ENCODE results near the gene FAM83G.
A peak's percentile ranks its signal among the peaks of the same experiment; 100 is the strongest.

The FAM83G gene

DNA sequence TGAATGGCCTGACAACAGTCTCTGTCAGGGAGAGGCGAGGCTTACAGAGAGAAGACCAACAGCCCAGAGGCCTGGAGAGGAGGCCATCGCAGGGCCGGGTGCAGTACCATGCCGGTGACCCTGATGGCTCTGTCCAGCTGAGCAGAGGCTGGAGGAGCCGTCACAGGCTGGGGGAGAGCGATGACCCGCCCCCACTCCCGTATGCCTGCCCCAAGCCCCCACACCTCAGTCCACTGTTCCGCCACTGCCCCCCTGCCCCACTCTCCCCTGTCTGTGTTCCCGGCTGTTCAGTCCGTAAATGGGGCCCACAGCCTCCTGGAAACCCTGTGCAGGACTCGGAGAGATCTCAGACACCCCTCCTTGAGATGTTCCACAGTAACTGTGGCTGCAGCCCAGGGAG is 12.8 kb upstream of the FAM83G start:
- H3K9me3 ChIP-seq (ENCODE audit: control insufficient read depth in 5 of 5, low read length in 5 of 5): no peaks in the 10 kb centered on the region
- H3K4me1 ChIP-seq (ENCODE audit: control insufficient read depth in 5 of 5, insufficient read depth in 5 of 5, low read length in 5 of 5): peaks cover 0 to 6% (median 0%) of the 10 kb centered on the region in 5 donors
- no peak overlapping the region for H3K4me3 ChIP-seq (ENCODE audit: low read depth in 1 of 5, low read length in 5 of 5)
- peak overlapping the region in 1 of 5 donors; percentile 43 for H3K9ac ChIP-seq (ENCODE audit: low read length in 5 of 5)
- no peak overlapping the region for H3K27ac ChIP-seq (ENCODE audit: low read depth, low read length)
- peaks cover 0 to 5% (median 0%) of the 10 kb centered on the region in 5 donors for H3K36me3 ChIP-seq (ENCODE audit: control insufficient read depth in 5 of 5, insufficient read depth in 5 of 5, low read length in 5 of 5)
- H3K27me3 ChIP-seq (ENCODE audit: control insufficient read depth in 5 of 5, insufficient read depth in 4 of 5, low read length in 5 of 5): peaks cover 0 to 20% (median 6%) of the 10 kb centered on the region in 5 donors

GRCh38 chr17:19016881-19017280 is 12.3 kb upstream of the FAM83G start:
- Histone ChIP-seq H3K9me3 (ENCODE audit: control insufficient read depth in 5 of 5, low read length in 5 of 5) (no peaks in the 10 kb centered on the region), H3K36me3 (ENCODE audit: control insufficient read depth in 5 of 5, insufficient read depth in 5 of 5, low read length in 5 of 5) (peaks cover 0 to 5% (median 0%) of the 10 kb centered on the region in 5 donors), H3K4me3 (ENCODE audit: low read depth in 1 of 5, low read length in 5 of 5) (no peak overlapping the region), H3K9ac (ENCODE audit: low read length in 5 of 5) (peak overlapping the region in 1 of 5 donors; percentile 43), H3K27ac (ENCODE audit: low read depth, low read length) (no peak overlapping the region), H3K27me3 (ENCODE audit: control insufficient read depth in 5 of 5, insufficient read depth in 4 of 5, low read length in 5 of 5) (peaks cover 0 to 20% (median 6%) of the 10 kb centered on the region in 5 donors), H3K4me1 (ENCODE audit: control insufficient read depth in 5 of 5, insufficient read depth in 5 of 5, low read length in 5 of 5) (peaks cover 0 to 6% (median 0%) of the 10 kb centered on the region in 5 donors)

- Histone ChIP-seq H3K27ac (ENCODE audit: low read depth, low read length) (no peak overlapping the region), H3K4me1 (ENCODE audit: control insufficient read depth in 5 of 5, insufficient read depth in 5 of 5, low read length in 5 of 5) (peaks cover 0 to 6% (median 0%) of the 10 kb centered on the region in 5 donors), H3K9ac (ENCODE audit: low read length in 5 of 5) (no peak overlapping the region), H3K9me3 (ENCODE audit: control insufficient read depth in 5 of 5, low read length in 5 of 5) (no peaks in the 10 kb centered on the region), H3K27me3 (ENCODE audit: control insufficient read depth in 5 of 5, insufficient read depth in 4 of 5, low read length in 5 of 5) (peaks cover 0 to 20% (median 6%) of the 10 kb centered on the region in 5 donors), H3K36me3 (ENCODE audit: control insufficient read depth in 5 of 5, insufficient read depth in 5 of 5, low read length in 5 of 5) (peaks cover 0 to 2% (median 0%) of the 10 kb centered on the region in 5 donors), H3K4me3 (ENCODE audit: low read depth in 1 of 5, low read length in 5 of 5) (no peak overlapping the region)
Measured at GRCh38 chr17:19016297-19016696, 11.7 kb upstream of the FAM83G start.

DNA sequence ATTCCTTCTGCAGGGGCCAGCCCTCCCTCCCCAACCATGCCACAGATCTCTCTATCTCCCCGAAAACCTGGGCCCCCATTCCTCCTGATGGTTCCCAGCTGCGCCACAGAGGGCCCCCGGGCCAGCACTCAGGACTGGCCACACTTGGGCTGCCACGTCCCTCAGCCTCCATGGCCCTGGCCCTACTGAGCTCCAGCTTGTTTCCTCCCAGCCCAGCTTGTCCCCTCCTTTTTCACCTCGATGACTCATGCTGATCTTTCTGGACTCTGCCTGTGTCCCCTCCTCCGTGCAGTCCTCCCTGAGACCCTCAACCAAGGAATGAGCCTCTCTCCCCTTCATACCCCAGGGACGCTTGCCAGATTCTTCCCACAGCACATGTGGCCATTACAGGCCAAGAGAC is 10.9 kb upstream of the FAM83G start:
- no peaks in the 10 kb centered on the region for H3K9me3 ChIP-seq (ENCODE audit: control insufficient read depth in 5 of 5, low read length in 5 of 5)
- H3K27ac ChIP-seq (ENCODE audit: low read depth, low read length): no peak overlapping the region
- no peak overlapping the region for H3K9ac ChIP-seq (ENCODE audit: low read length in 5 of 5)
- peaks cover 0 to 11% (median 0%) of the 10 kb centered on the region in 5 donors for H3K4me1 ChIP-seq (ENCODE audit: control insufficient read depth in 5 of 5, insufficient read depth in 5 of 5, low read length in 5 of 5)
- no peak overlapping the region for H3K4me3 ChIP-seq (ENCODE audit: low read depth in 1 of 5, low read length in 5 of 5)
- H3K36me3 ChIP-seq (ENCODE audit: control insufficient read depth in 5 of 5, insufficient read depth in 5 of 5, low read length in 5 of 5): no peaks in the 10 kb centered on the region
- peaks cover 0 to 20% (median 6%) of the 10 kb centered on the region in 5 donors for H3K27me3 ChIP-seq (ENCODE audit: control insufficient read depth in 5 of 5, insufficient read depth in 4 of 5, low read length in 5 of 5)

DNA sequence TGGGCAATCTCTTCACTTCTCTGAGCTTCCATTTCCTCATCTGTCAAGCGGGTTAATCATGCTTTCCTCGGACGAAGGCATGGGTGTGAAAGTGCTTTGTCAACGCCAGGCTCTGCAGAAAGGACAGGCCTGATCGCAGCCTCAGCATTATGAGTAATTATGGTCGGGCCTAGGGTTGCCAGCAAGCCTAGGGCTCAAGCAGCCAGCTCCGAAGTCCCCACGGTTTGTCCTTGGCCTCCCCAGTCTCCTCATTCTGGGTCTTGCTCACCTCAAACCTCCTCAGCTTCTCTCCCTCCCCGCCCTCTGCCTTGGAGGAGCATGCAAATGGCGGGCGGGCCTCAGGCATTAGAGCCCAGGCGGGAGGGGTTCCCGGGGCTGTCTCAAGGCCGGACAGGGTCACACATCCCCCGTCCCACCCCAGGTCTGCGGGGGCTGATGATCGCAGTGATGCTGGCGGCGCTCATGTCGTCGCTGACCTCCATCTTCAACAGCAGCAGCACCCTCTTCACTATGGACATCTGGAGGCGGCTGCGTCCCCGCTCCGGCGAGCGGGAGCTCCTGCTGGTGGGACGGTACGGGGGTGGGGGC is 10.2 kb upstream of the FAM83G start:
- Histone ChIP-seq H3K9me3 (ENCODE audit: control insufficient read depth in 5 of 5, low read length in 5 of 5) (no peaks in the 10 kb centered on the region), H3K4me1 (ENCODE audit: control insufficient read depth in 5 of 5, insufficient read depth in 5 of 5, low read length in 5 of 5) (peaks cover 0 to 11% (median 0%) of the 10 kb centered on the region in 5 donors), H3K9ac (ENCODE audit: low read length in 5 of 5) (no peak overlapping the region), H3K27ac (ENCODE audit: low read depth, low read length) (no peak overlapping the region), H3K27me3 (ENCODE audit: control insufficient read depth in 5 of 5, insufficient read depth in 4 of 5, low read length in 5 of 5) (peaks cover 0 to 20% (median 6%) of the 10 kb centered on the region in 5 donors), H3K4me3 (ENCODE audit: low read depth in 1 of 5, low read length in 5 of 5) (no peak overlapping the region), H3K36me3 (ENCODE audit: control insufficient read depth in 5 of 5, insufficient read depth in 5 of 5, low read length in 5 of 5) (no peaks in the 10 kb centered on the region)

DNA sequence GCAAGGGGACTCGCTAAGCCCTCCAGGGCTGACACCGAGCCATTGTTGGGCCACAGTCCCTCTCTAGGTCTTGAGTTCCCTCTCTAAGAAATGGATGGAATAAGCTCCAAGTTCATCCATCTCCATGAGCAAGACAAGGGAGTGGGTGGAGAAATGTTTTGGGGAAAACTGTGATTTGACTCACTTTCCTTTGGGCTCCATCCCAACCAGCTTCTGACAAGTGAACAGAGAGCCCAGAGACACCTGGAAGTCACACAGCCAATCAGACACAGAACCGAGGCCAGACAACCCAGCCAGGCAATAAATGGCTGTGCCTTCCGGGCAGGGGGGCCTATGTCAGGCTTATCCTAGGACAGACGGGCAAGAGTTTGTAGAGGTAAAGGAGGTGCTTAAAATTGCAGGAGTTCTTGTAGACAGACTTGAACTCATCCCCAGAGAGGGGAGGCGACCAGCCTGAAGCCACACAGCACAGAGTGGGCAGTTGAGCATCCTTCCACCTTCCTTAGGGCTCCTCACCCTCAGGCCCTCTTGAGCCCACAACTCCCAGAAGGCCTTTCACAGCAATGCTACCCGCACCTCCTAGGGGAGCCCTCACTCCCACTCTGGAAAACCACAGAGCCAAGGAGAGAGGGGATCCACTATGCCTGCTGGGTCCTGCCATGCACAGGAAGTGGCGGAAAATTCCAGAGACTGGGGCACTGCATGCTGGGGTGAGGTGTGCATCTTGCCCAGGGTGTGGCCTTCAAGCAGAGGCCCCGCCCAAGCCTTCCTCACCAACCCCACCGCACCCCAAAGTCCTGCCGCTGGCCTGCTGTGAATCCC is 9.5 kb upstream of the FAM83G start:
- Histone ChIP-seq H3K36me3 (ENCODE audit: control insufficient read depth in 5 of 5, insufficient read depth in 5 of 5, low read length in 5 of 5) (no peaks in the 10 kb centered on the region), H3K4me3 (ENCODE audit: low read depth in 1 of 5, low read length in 5 of 5) (no peak overlapping the region), H3K4me1 (ENCODE audit: control insufficient read depth in 5 of 5, insufficient read depth in 5 of 5, low read length in 5 of 5) (peaks cover 0 to 11% (median 0%) of the 10 kb centered on the region in 5 donors), H3K9me3 (ENCODE audit: control insufficient read depth in 5 of 5, low read length in 5 of 5) (no peaks in the 10 kb centered on the region), H3K27ac (ENCODE audit: low read depth, low read length) (no peak overlapping the region), H3K27me3 (ENCODE audit: control insufficient read depth in 5 of 5, insufficient read depth in 4 of 5, low read length in 5 of 5) (peaks cover 0 to 20% (median 6%) of the 10 kb centered on the region in 5 donors), H3K9ac (ENCODE audit: low read length in 5 of 5) (no peak overlapping the region)

- no peak overlapping the region for H3K27ac ChIP-seq (ENCODE audit: low read depth, low read length)
- no peaks in the 10 kb centered on the region for H3K9me3 ChIP-seq (ENCODE audit: control insufficient read depth in 5 of 5, low read length in 5 of 5)
- H3K4me1 ChIP-seq (ENCODE audit: control insufficient read depth in 5 of 5, insufficient read depth in 5 of 5, low read length in 5 of 5): peaks cover 0 to 11% (median 0%) of the 10 kb centered on the region in 5 donors
- H3K27me3 ChIP-seq (ENCODE audit: control insufficient read depth in 5 of 5, insufficient read depth in 4 of 5, low read length in 5 of 5): peaks cover 0 to 15% (median 5%) of the 10 kb centered on the region in 5 donors
- no peak overlapping the region for H3K9ac ChIP-seq (ENCODE audit: low read length in 5 of 5)
- H3K36me3 ChIP-seq (ENCODE audit: control insufficient read depth in 5 of 5, insufficient read depth in 5 of 5, low read length in 5 of 5): no peaks in the 10 kb centered on the region
- H3K4me3 ChIP-seq (ENCODE audit: low read depth in 1 of 5, low read length in 5 of 5): no peak overlapping the region
Measured at GRCh38 chr17:19013226-19013625, 8.7 kb upstream of the FAM83G start.

GRCh38 chr17:19012171-19013080 is 7.9 kb upstream of the FAM83G start:
- no peak overlapping the region for H3K9ac ChIP-seq (ENCODE audit: low read length in 5 of 5)
- H3K9me3 ChIP-seq (ENCODE audit: control insufficient read depth in 5 of 5, low read length in 5 of 5): no peaks in the 10 kb centered on the region
- no peak overlapping the region for H3K27ac ChIP-seq (ENCODE audit: low read depth, low read length)
- peaks cover 0 to 11% (median 4%) of the 10 kb centered on the region in 5 donors for H3K27me3 ChIP-seq (ENCODE audit: control insufficient read depth in 5 of 5, insufficient read depth in 4 of 5, low read length in 5 of 5)
- peaks cover 0 to 11% (median 0%) of the 10 kb centered on the region in 5 donors for H3K4me1 ChIP-seq (ENCODE audit: control insufficient read depth in 5 of 5, insufficient read depth in 5 of 5, low read length in 5 of 5)
- H3K4me3 ChIP-seq (ENCODE audit: low read depth in 1 of 5, low read length in 5 of 5): no peak overlapping the region
- H3K36me3 ChIP-seq (ENCODE audit: control insufficient read depth in 5 of 5, insufficient read depth in 5 of 5, low read length in 5 of 5): no peaks in the 10 kb centered on the region

DNA sequence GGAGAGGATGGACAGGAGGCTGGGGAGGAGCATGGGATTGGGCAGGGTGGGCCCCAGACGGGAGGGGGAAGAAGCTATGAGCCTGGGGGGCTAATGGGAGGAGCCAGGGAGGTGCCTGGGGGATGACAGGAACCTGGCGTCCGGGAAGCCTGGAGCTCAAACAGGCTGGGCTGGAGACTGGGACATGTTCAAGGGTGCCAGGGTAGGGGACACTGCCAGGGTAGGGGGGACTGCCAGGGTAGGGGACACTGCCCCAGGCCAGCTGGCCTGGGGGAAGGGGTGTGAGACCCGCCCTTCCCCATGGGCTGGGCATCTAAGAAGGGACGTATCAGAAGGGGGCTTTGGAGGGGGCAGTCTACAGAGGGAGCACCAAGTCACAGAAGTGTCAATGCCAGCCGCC is 7.0 kb upstream of the FAM83G start:
- peaks cover 0 to 3% (median 0%) of the 10 kb centered on the region in 5 donors for H3K9me3 ChIP-seq (ENCODE audit: control insufficient read depth in 5 of 5, low read length in 5 of 5)
- no peak overlapping the region for H3K4me3 ChIP-seq (ENCODE audit: low read depth in 1 of 5, low read length in 5 of 5)
- H3K27ac ChIP-seq (ENCODE audit: low read depth, low read length): no peak overlapping the region
- peaks cover 0 to 9% (median under 1%) of the 10 kb centered on the region in 5 donors for H3K27me3 ChIP-seq (ENCODE audit: control insufficient read depth in 5 of 5, insufficient read depth in 4 of 5, low read length in 5 of 5)
- no peaks in the 10 kb centered on the region for H3K36me3 ChIP-seq (ENCODE audit: control insufficient read depth in 5 of 5, insufficient read depth in 5 of 5, low read length in 5 of 5)
- H3K9ac ChIP-seq (ENCODE audit: low read length in 5 of 5): no peak overlapping the region
- peaks cover 0 to 5% (median 0%) of the 10 kb centered on the region in 5 donors for H3K4me1 ChIP-seq (ENCODE audit: control insufficient read depth in 5 of 5, insufficient read depth in 5 of 5, low read length in 5 of 5)
